SK-N-SH (cell line): Measurements from ENCODE around the gene CYYR1. TPM values are rescaled to one million over a fixed set of nuclear protein-coding genes. Genes with fewer than 3 reads are reported as not detected.

Experiments
- CTCF ChIA-PET: fragments of 300-600, 350-600 bp; formaldehyde crosslinking; extraction: SDS; loops from one replicate; lab custom pipeline; 2021; lab: Yijun Ruan, JAX
- POLR2A ChIA-PET: fragments of 350-600 bp; sonication (Branson Sonifier 250); formaldehyde crosslinking; extraction: SDS; loops from one replicate; lab custom pipeline; 2020; ENCODE audit warnings: antibody characterized with exemption, inconsistent platforms; lab: Yijun Ruan, JAX
- DNase-seq: peaks from one replicate; pipeline ENCODE4 v3.0.0; 2012
- H2AFZ ChIP-seq: fragments of 200-600 bp; sonication (generic); 2 replicates; pipeline ENCODE4 v1.8.1; 2016; ENCODE audit warnings: antibody characterized with exemption, mild to moderate bottlenecking, low read depth
- H3F3A ChIP-seq: fragments of 200-600 bp; sonication (generic); replicated peaks from 2 replicates; pipeline ENCODE3; 2016; ENCODE audit warnings: antibody characterized with exemption, mild to moderate bottlenecking; ENCODE audit not compliant: insufficient read depth
- H3K27ac ChIP-seq, 2 experiments: fragments of 200-500 bp in 1 of 2; fragments of 200-600 bp in 1 of 2; sonication (Bioruptor generic) in 1 of 2; sonication (generic), shearing (Covaris generic) in 1 of 2; 2 replicates each; pipeline versions ENCODE4 v1.5.1 to v1.6.1; 2014 to 2016; ENCODE audit warnings: low read depth in 2 of 2, inconsistent platforms in 1 of 2, low read length in 1 of 2, mild to moderate bottlenecking in 1 of 2, mixed read lengths in 1 of 2
- H3K27me3 ChIP-seq: fragments of 200-600 bp; sonication (generic), shearing (Covaris generic); 2 replicates; pipeline ENCODE4 v1.6.1; 2016; ENCODE audit warnings: mixed run types; ENCODE audit not compliant: insufficient read depth
- H3K36me3 ChIP-seq, 2 experiments: fragments of 200-500 bp in 1 of 2; fragments of 200-600 bp in 1 of 2; sonication (Bioruptor generic) in 1 of 2; sonication (generic) in 1 of 2; replicated peaks in 1 of 2; 2 replicates each; pipeline versions ENCODE3 to v1.5.1; 2014 to 2016; ENCODE audit warnings: low read length in 1 of 2, mild to moderate bottlenecking in 1 of 2; ENCODE audit not compliant: insufficient read depth in 2 of 2, control insufficient read depth in 1 of 2
- H3K4me1 ChIP-seq, 2 experiments: fragments of 200-500 bp in 1 of 2; fragments of 200-600 bp in 1 of 2; sonication (Bioruptor generic) in 1 of 2; sonication (generic), shearing (Covaris generic) in 1 of 2; 2 replicates each; pipeline versions ENCODE4 v1.5.1 to v1.6.1; 2014 to 2016; ENCODE audit warnings: low read depth in 1 of 2, low read length in 1 of 2, mixed run types in 1 of 2; ENCODE audit not compliant: insufficient read depth in 2 of 2, control insufficient read depth in 1 of 2
- H3K4me2 ChIP-seq: fragments of 200-600 bp; sonication (generic), shearing (Covaris generic); 2 replicates; pipeline ENCODE4 v1.6.1; 2017; ENCODE audit warnings: mixed run types
- H3K4me3 ChIP-seq, 2 experiments: fragments of 200-500 bp in 1 of 2; fragments of 200-600 bp in 1 of 2; sonication (Bioruptor generic) in 1 of 2; sonication (generic), shearing (Covaris generic) in 1 of 2; 2 replicates each; pipeline versions ENCODE4 v1.5.1 to v1.8.1; 2014 to 2016; ENCODE audit warnings: low read depth in 2 of 2, inconsistent platforms in 1 of 2, low read length in 1 of 2, mild to moderate bottlenecking in 1 of 2, mixed read lengths in 1 of 2, moderate library complexity in 1 of 2
- H3K79me2 ChIP-seq: fragments of 200-600 bp; sonication (generic); 2 replicates; pipeline ENCODE4 v1.8.1; 2017; ENCODE audit warnings: mild to moderate bottlenecking; ENCODE audit not compliant: insufficient read depth
- H3K9ac ChIP-seq: fragments of 200-600 bp; sonication (generic); 2 replicates; pipeline ENCODE4 v1.6.1; 2017; ENCODE audit warnings: mixed run types
- H3K9me2 ChIP-seq: fragments of 200-600 bp; sonication (generic); 2 replicates; pipeline ENCODE4 v1.6.1; 2017; ENCODE audit warnings: mixed run types
- H3K9me3 ChIP-seq: fragments of 200-600 bp; sonication (generic); 2 replicates; pipeline ENCODE4 v1.6.1; 2017; ENCODE audit warnings: mixed run types, mild to moderate bottlenecking, moderate library complexity
- H4K20me1 ChIP-seq: fragments of 200-600 bp; sonication (generic); 2 replicates; pipeline ENCODE4 v1.6.1; 2017; ENCODE audit warnings: mild to moderate bottlenecking, mixed run types; ENCODE audit not compliant: insufficient read depth
- EZH2phosphoT487 ChIP-seq: fragments of 200-600 bp; sonication (generic); IDR thresholded peaks from 2 replicates; pipeline ENCODE4 v1.6.1; 2017; ENCODE audit warnings: low read depth, mixed run types, mild to moderate bottlenecking, antibody characterized with exemption, moderate library complexity, borderline replicate concordance
- FOXM1 ChIP-seq: IDR thresholded peaks from 2 replicates; pipeline ENCODE4 v1.4.0; 2012; ENCODE audit warnings: low read depth, mild to moderate bottlenecking
- RCOR1 ChIP-seq: fragments of 150-350 bp; IDR thresholded peaks from 2 replicates; pipeline ENCODE4 v1.6.1; 2017; ENCODE audit warnings: antibody characterized with exemption, low read length
- REST ChIP-seq: IDR thresholded peaks from 2 replicates; pipeline ENCODE4 v1.6.1; 2012; ENCODE audit warnings: mild to moderate bottlenecking, low read depth, low read length, moderate library complexity
- RFX5 ChIP-seq: IDR thresholded peaks from 2 replicates; pipeline ENCODE4 v1.6.1; 2012; ENCODE audit warnings: mild to moderate bottlenecking, improper control_type of control experiment, low read length
- YY1 ChIP-seq: IDR thresholded peaks from 2 replicates; pipeline ENCODE4 v1.4.0; 2012; ENCODE audit warnings: low read depth, mild to moderate bottlenecking
- ZBTB33 ChIP-seq: IDR thresholded peaks from 2 replicates; pipeline ENCODE4 v1.4.0; 2012; ENCODE audit warnings: low read depth, borderline replicate concordance
- WGBS: methylation state at CpG from one replicate; pipeline ENCODE4 v1.1.6; 2017; ENCODE audit warnings: low lambda C conversion rate; 5-methylcytosine and 5-hydroxymethylcytosine counted together
- polyA plus RNA-seq, 3 experiments: library from polyadenylated mRNA; depleted of rRNA; stranded (reverse); fragments of >200 nt; gene quantifications; 2 replicates each; pipeline ENCODE4 v1.2.3, GENCODE V29; 2012

CYYR1 gene
- polyA plus RNA-seq, 1 of the 3 experiments (the other 2 are of a cell fraction): not detected

- Histone ChIP-seq H3F3A (no peaks in the 10 kb centered on the region), H3K4me3 (no peak overlapping the region), H3K4me2 (no peak overlapping the region), H3K9me3 (no peaks in the 10 kb centered on the region), H3K79me2 (no peaks in the 10 kb centered on the region), H3K27me3 (no peaks in the 10 kb centered on the region), H3K27ac (no peak overlapping the region), H3K36me3 (no peaks in the 10 kb centered on the region), H3K9ac (no peak overlapping the region), H2AFZ (no peak overlapping the region), H3K9me2 (no peaks in the 10 kb centered on the region), H3K4me1 (peaks cover 0 to 5% of the 10 kb centered on the region in 2 experiments; a peak in 2 of 4 replicates), H4K20me1 (no peaks in the 10 kb centered on the region)
- POLR2A ChIA-PET: no interaction called here
- TF ChIP-seq RCOR1 (no peak), FOXM1 (no peak)
- 13% methylated on average over 2 of the region's 2 CpGs for WGBS
- DNase-seq: no peak
- CTCF ChIA-PET: interaction anchor here (1.0 kb wide), 1 partner anchor 208 kb away, joined by 3 read pairs; no protein-coding TSS in a partner anchor
These were observed 64.2 kb downstream of the CYYR1 start for GRCh38 chr21:26508903-26509302.

GRCh38 chr21:26506956-26507355 is 66.1 kb downstream of the CYYR1 start:
- Histone ChIP-seq H3K9me3 (no peaks in the 10 kb centered on the region), H4K20me1 (no peaks in the 10 kb centered on the region), H3K27me3 (no peaks in the 10 kb centered on the region), H3K4me3 (no peak overlapping the region), H3K4me1 (peaks cover 0 to 5% of the 10 kb centered on the region in 2 experiments; a peak in 2 of 4 replicates), H3K79me2 (no peaks in the 10 kb centered on the region), H2AFZ (no peak overlapping the region), H3K36me3 (no peaks in the 10 kb centered on the region), H3K27ac (no peak overlapping the region), H3K9me2 (no peaks in the 10 kb centered on the region), H3F3A (no peaks in the 10 kb centered on the region), H3K4me2 (no peak overlapping the region), H3K9ac (no peak overlapping the region)
- ChIA-PET POLR2A (no interaction called here), CTCF (interaction anchor here (0.7 to 1.0 kb wide), 2 partner anchors 20 to 336 kb away, joined by 3 read pairs; no protein-coding TSS in a partner anchor)
- TF ChIP-seq ZBTB33 (no peak), YY1 (no peak), EZH2phosphoT487 (no peak)
- 12% methylated on average over 1 of the region's 1 CpG for WGBS
- DNase-seq: no peak

GRCh38 chr21:26505211-26505610 is 67.9 kb downstream of the CYYR1 start:
- Histone ChIP-seq H3K9ac (no peak overlapping the region), H3F3A (no peaks in the 10 kb centered on the region), H3K4me3 (no peak overlapping the region), H3K27me3 (no peaks in the 10 kb centered on the region), H3K79me2 (no peaks in the 10 kb centered on the region), H3K9me2 (no peaks in the 10 kb centered on the region), H3K4me1 (peaks cover 0 to 5% of the 10 kb centered on the region in 2 experiments; a peak in 2 of 4 replicates), H3K4me2 (no peak overlapping the region), H3K36me3 (no peaks in the 10 kb centered on the region), H2AFZ (no peak overlapping the region)
- DNase-seq: no peak
- POLR2A ChIA-PET: no interaction called here
- CTCF ChIA-PET: interaction anchor here (1.0 to 1.3 kb wide), 2 partner anchors 9 to 14 kb away, joined by 3 to 4 read pairs; no protein-coding TSS in a partner anchor
- TF ChIP-seq RFX5 (no peak), REST (no peak)
- TF ChIP-seq, all 33 proteins: peak for 0
- H4K20me1 ChIP-seq: no peaks in the 10 kb centered on the region
- no peaks in the 10 kb centered on the region for H3K9me3 ChIP-seq
- H3K27ac ChIP-seq: no peak overlapping the region
- WGBS: 38% methylated on average over 1 of the region's 1 CpG
